ENCODE data around the gene ZSCAN22. TPM values are rescaled to one million over a fixed set of nuclear protein-coding genes. Genes with fewer than 3 reads are reported as not detected.

The ZSCAN22 gene
- total RNA-seq, 1 experiment from 2014 or later = 3.2 TPM

DNA sequence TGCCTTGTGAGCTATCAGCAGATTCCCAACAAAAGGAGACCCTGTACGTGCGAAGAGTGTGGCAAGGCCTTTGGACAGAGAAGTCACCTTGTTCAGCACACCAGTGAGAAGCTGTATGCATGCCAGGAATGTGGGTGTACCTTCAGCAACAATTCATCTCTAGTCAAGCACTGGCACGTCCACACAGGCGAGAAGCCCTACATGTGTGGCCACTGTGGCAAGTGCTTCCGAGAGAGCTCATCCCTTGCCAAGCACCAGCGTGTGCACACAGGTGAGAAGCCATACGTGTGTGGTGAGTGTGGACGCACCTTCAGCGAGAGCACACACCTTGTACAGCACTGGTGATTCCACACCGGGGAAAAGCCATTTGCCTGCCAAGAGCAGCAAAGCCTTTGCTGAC, 7.6 kb upstream of the ZSCAN22 start (continued):
- TF ChIP-seq, protein P1, sequence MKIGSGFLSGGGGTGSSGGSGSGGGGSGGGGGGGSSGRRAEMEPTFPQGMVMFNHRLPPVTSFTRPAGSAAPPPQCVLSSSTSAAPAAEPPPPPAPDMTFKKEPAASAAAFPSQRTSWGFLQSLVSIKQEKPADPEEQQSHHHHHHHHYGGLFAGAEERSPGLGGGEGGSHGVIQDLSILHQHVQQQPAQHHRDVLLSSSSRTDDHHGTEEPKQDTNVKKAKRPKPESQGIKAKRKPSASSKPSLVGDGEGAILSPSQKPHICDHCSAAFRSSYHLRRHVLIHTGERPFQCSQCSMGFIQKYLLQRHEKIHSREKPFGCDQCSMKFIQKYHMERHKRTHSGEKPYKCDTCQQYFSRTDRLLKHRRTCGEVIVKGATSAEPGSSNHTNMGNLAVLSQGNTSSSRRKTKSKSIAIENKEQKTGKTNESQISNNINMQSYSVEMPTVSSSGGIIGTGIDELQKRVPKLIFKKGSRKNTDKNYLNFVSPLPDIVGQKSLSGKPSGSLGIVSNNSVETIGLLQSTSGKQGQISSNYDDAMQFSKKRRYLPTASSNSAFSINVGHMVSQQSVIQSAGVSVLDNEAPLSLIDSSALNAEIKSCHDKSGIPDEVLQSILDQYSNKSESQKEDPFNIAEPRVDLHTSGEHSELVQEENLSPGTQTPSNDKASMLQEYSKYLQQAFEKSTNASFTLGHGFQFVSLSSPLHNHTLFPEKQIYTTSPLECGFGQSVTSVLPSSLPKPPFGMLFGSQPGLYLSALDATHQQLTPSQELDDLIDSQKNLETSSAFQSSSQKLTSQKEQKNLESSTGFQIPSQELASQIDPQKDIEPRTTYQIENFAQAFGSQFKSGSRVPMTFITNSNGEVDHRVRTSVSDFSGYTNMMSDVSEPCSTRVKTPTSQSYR (CRISPR knock-in tag; IDR thresholded peaks at IDR 0.05) = no peak
- TF ChIP-seq ZNF232 (CRISPR knock-in tag; IDR thresholded peaks at IDR 0.05) (no peak), GRHL2 (CRISPR knock-in tag; IDR thresholded peaks at IDR 0.05; ENCODE audit: insufficient replicate concordance, severe bottlenecking) (no peak), OVOL2 (CRISPR knock-in tag; IDR thresholded peaks at IDR 0.05; ENCODE audit: borderline replicate concordance) (no peak)

DNA sequence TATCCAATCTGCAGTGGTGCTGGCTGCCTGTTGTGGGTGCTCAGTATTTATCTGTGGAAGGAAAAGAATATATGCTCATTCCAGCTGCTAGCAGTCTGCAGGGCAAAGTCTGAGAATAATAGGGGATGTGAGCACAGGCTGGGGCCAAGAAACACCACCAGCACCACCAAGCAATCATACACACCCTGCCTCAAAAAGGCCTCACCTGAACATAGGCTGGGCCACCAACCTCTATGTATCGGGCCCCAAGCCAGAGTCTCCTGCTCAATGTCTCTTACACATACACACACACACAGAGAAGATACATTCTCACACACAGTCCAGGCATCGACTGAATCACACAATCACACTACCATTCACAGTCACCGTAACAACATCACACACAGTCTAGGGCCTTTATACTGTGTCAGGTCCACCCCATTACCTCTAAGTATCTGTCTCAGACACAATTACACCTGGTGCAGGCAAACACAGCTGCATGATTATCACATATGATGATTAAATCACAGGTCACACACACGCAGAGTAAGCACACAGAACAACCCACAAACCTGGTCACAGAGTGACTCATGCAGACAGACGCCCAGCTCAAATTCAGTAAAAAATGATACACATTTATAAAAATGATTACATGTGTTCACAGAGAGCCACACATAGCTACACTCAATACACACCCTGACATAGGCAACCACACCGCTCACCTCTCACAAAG, 1.3 kb upstream of the ZSCAN22 start:
- POLR2A ChIA-PET = interaction anchor here (1.5 kb wide), 1 partner anchor 37 kb away, joined by 9 read pairs; the partner anchor contains the start of gene ZNF497
- no peaks in the 10 kb centered on the region for H3K9me3 Mint-ChIP-seq
- H3K4me1 Mint-ChIP-seq = peaks cover 4% of the 10 kb centered on the region; the same call in 1 of the 2 replicates
- DNase-seq (ENCODE audit: low spot score) (no peak), ATAC-seq (no peak)
- no peak overlapping the region for H3K4me3 Mint-ChIP-seq
- no peaks in the 10 kb centered on the region for H3K27me3 Mint-ChIP-seq (ENCODE audit: low read depth)
- CTCF ChIA-PET = interaction anchor here (2.1 to 2.3 kb wide), 2 partner anchors 13 to 37 kb away, joined by 9 to 12 read pairs; partner anchors contain the start of gene ZNF497
- no peaks in the 10 kb centered on the region for H3K36me3 Mint-ChIP-seq
- H3K27ac Mint-ChIP-seq = no peak overlapping the region
- TF ChIP-seq, protein P2, sequence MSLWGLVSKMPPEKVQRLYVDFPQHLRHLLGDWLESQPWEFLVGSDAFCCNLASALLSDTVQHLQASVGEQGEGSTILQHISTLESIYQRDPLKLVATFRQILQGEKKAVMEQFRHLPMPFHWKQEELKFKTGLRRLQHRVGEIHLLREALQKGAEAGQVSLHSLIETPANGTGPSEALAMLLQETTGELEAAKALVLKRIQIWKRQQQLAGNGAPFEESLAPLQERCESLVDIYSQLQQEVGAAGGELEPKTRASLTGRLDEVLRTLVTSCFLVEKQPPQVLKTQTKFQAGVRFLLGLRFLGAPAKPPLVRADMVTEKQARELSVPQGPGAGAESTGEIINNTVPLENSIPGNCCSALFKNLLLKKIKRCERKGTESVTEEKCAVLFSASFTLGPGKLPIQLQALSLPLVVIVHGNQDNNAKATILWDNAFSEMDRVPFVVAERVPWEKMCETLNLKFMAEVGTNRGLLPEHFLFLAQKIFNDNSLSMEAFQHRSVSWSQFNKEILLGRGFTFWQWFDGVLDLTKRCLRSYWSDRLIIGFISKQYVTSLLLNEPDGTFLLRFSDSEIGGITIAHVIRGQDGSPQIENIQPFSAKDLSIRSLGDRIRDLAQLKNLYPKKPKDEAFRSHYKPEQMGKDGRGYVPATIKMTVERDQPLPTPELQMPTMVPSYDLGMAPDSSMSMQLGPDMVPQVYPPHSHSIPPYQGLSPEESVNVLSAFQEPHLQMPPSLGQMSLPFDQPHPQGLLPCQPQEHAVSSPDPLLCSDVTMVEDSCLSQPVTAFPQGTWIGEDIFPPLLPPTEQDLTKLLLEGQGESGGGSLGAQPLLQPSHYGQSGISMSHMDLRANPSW (CRISPR knock-in tag; conservative IDR thresholded peaks at IDR 0.05; ENCODE audit: low read depth) = no peak
- TF ChIP-seq, protein P3, sequence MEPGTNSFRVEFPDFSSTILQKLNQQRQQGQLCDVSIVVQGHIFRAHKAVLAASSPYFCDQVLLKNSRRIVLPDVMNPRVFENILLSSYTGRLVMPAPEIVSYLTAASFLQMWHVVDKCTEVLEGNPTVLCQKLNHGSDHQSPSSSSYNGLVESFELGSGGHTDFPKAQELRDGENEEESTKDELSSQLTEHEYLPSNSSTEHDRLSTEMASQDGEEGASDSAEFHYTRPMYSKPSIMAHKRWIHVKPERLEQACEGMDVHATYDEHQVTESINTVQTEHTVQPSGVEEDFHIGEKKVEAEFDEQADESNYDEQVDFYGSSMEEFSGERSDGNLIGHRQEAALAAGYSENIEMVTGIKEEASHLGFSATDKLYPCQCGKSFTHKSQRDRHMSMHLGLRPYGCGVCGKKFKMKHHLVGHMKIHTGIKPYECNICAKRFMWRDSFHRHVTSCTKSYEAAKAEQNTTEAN (CRISPR knock-in tag; IDR thresholded peaks at IDR 0.05) = no peak
- TF ChIP-seq, protein P4, sequence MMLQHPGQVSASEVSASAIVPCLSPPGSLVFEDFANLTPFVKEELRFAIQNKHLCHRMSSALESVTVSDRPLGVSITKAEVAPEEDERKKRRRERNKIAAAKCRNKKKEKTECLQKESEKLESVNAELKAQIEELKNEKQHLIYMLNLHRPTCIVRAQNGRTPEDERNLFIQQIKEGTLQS (CRISPR knock-in tag; conservative IDR thresholded peaks at IDR 0.05) = no peak
- TF ChIP-seq, protein P5, sequence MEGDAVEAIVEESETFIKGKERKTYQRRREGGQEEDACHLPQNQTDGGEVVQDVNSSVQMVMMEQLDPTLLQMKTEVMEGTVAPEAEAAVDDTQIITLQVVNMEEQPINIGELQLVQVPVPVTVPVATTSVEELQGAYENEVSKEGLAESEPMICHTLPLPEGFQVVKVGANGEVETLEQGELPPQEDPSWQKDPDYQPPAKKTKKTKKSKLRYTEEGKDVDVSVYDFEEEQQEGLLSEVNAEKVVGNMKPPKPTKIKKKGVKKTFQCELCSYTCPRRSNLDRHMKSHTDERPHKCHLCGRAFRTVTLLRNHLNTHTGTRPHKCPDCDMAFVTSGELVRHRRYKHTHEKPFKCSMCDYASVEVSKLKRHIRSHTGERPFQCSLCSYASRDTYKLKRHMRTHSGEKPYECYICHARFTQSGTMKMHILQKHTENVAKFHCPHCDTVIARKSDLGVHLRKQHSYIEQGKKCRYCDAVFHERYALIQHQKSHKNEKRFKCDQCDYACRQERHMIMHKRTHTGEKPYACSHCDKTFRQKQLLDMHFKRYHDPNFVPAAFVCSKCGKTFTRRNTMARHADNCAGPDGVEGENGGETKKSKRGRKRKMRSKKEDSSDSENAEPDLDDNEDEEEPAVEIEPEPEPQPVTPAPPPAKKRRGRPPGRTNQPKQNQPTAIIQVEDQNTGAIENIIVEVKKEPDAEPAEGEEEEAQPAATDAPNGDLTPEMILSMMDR (IDR thresholded peaks at IDR 0.05) = no peak
- no peak for TF ChIP-seq ZNF219 (CRISPR knock-in tag; IDR thresholded peaks at IDR 0.05; ENCODE audit: borderline replicate concordance)
- no peak for TF ChIP-seq FOXJ3 (CRISPR knock-in tag; IDR thresholded peaks at IDR 0.05; ENCODE audit: borderline replicate concordance)
- TF ChIP-seq, protein P6, sequence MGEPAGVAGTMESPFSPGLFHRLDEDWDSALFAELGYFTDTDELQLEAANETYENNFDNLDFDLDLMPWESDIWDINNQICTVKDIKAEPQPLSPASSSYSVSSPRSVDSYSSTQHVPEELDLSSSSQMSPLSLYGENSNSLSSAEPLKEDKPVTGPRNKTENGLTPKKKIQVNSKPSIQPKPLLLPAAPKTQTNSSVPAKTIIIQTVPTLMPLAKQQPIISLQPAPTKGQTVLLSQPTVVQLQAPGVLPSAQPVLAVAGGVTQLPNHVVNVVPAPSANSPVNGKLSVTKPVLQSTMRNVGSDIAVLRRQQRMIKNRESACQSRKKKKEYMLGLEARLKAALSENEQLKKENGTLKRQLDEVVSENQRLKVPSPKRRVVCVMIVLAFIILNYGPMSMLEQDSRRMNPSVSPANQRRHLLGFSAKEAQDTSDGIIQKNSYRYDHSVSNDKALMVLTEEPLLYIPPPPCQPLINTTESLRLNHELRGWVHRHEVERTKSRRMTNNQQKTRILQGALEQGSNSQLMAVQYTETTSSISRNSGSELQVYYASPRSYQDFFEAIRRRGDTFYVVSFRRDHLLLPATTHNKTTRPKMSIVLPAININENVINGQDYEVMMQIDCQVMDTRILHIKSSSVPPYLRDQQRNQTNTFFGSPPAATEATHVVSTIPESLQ (CRISPR knock-in tag; IDR thresholded peaks at IDR 0.05) = no peak
- TF ChIP-seq, protein P7, sequence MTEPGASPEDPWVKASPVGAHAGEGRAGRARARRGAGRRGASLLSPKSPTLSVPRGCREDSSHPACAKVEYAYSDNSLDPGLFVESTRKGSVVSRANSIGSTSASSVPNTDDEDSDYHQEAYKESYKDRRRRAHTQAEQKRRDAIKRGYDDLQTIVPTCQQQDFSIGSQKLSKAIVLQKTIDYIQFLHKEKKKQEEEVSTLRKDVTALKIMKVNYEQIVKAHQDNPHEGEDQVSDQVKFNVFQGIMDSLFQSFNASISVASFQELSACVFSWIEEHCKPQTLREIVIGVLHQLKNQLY (CRISPR knock-in tag; IDR thresholded peaks at IDR 0.05) = no peak
- TF ChIP-seq, protein P8, sequence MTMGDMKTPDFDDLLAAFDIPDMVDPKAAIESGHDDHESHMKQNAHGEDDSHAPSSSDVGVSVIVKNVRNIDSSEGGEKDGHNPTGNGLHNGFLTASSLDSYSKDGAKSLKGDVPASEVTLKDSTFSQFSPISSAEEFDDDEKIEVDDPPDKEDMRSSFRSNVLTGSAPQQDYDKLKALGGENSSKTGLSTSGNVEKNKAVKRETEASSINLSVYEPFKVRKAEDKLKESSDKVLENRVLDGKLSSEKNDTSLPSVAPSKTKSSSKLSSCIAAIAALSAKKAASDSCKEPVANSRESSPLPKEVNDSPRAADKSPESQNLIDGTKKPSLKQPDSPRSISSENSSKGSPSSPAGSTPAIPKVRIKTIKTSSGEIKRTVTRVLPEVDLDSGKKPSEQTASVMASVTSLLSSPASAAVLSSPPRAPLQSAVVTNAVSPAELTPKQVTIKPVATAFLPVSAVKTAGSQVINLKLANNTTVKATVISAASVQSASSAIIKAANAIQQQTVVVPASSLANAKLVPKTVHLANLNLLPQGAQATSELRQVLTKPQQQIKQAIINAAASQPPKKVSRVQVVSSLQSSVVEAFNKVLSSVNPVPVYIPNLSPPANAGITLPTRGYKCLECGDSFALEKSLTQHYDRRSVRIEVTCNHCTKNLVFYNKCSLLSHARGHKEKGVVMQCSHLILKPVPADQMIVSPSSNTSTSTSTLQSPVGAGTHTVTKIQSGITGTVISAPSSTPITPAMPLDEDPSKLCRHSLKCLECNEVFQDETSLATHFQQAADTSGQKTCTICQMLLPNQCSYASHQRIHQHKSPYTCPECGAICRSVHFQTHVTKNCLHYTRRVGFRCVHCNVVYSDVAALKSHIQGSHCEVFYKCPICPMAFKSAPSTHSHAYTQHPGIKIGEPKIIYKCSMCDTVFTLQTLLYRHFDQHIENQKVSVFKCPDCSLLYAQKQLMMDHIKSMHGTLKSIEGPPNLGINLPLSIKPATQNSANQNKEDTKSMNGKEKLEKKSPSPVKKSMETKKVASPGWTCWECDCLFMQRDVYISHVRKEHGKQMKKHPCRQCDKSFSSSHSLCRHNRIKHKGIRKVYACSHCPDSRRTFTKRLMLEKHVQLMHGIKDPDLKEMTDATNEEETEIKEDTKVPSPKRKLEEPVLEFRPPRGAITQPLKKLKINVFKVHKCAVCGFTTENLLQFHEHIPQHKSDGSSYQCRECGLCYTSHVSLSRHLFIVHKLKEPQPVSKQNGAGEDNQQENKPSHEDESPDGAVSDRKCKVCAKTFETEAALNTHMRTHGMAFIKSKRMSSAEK (CRISPR knock-in tag; IDR thresholded peaks at IDR 0.05; ENCODE audit: borderline replicate concordance) = no peak
- TF ChIP-seq ETV6 (CRISPR knock-in tag; IDR thresholded peaks at IDR 0.05) = no peak
- no peak for TF ChIP-seq TP53 (CRISPR knock-in tag; IDR thresholded peaks at IDR 0.05)
- TF ChIP-seq RELA (CRISPR knock-in tag; IDR thresholded peaks at IDR 0.05; ENCODE audit: borderline replicate concordance) = no peak
- TF ChIP-seq SP1 (CRISPR knock-in tag; conservative IDR thresholded peaks at IDR 0.05) = no peak
